H1 (cell line): Measurements from ENCODE around the gene SLC35F1. TPM values are rescaled to one million over a fixed set of nuclear protein-coding genes. Genes with fewer than 3 reads are reported as not detected.

Source experiments
- CTCF ChIA-PET: fragments of 300-600 bp; sonication (Branson Sonifier 250); formaldehyde crosslinking; loops from one replicate; lab custom pipeline; 2021; ENCODE audit not compliant: partially characterized antibody; lab: Charles Lee
- POLR2A ChIA-PET: fragments of 300-600 bp; sonication (Branson Sonifier 250); formaldehyde crosslinking; loops from one replicate; lab custom pipeline; 2021; ENCODE audit warnings: inconsistent platforms; ENCODE audit not compliant: partially characterized antibody; lab: Charles Lee
- DNase-seq, 2 experiments: peaks; one replicate each; pipeline versions ENCODE4 v3.0.0 to v3.0.0-alpha.2; 2010 to 2022; ENCODE audit warnings: low spot score in 2 of 2, low read depth in 1 of 2, mixed read lengths in 1 of 2
- FAIRE-seq: peaks from 2 replicates; lab custom pipeline; 2011; peaks lifted over from hg19 to GRCh38; lab: Jason Lieb, UNC
- H2AFZ ChIP-seq: 2 replicates; pipeline ENCODE4 v1.8.1; 2012; ENCODE audit warnings: low read length, inconsistent platforms
- H2AK5ac ChIP-seq: 2 replicates; pipeline ENCODE4 v1.6.1; 2013; ENCODE audit warnings: low read depth, low read length
- H2BK120ac ChIP-seq: replicated peaks from 2 replicates; pipeline ENCODE3; 2013; ENCODE audit warnings: low read depth, low read length, inconsistent platforms
- H2BK12ac ChIP-seq: 2 replicates; pipeline ENCODE4 v1.6.1; 2013; ENCODE audit warnings: low read depth, low read length
- H2BK15ac ChIP-seq: 2 replicates; pipeline ENCODE4 v1.6.1; 2013; ENCODE audit warnings: low read length
- H2BK20ac ChIP-seq: 2 replicates; pipeline ENCODE4 v1.6.1; 2013; ENCODE audit warnings: low read length
- H2BK5ac ChIP-seq: 2 replicates; pipeline ENCODE4 v1.6.1; 2013; ENCODE audit warnings: low read depth, low read length
- H3K14ac ChIP-seq: 2 replicates; pipeline ENCODE4 v1.6.1; 2013; ENCODE audit warnings: inconsistent platforms; ENCODE audit not compliant: insufficient read length
- H3K18ac ChIP-seq: 2 replicates; pipeline ENCODE4 v1.6.1; 2013; ENCODE audit warnings: low read length; ENCODE audit errors: extremely low read depth
- H3K23ac ChIP-seq: 2 replicates; pipeline ENCODE4 v1.6.1; 2013; ENCODE audit warnings: inconsistent platforms; ENCODE audit not compliant: insufficient read length
- H3K23me2 ChIP-seq: 2 replicates; pipeline ENCODE4 v1.6.1; 2013; ENCODE audit warnings: low read depth, low read length
- H3K27ac ChIP-seq: 2 replicates; pipeline ENCODE4 v1.6.1; 2011; ENCODE audit warnings: low read depth, low read length, inconsistent platforms
- H3K27me3 ChIP-seq, 4 experiments: replicated peaks in 1 of 4; 1 replicate in 1 of 4; 2 replicates in 3 of 4; pipeline versions ENCODE4 v1.6.1 to v1.8.1; 2011 to 2013; ENCODE audit warnings: low read length in 3 of 4, mild to moderate bottlenecking in 3 of 4, inconsistent platforms in 2 of 4, mixed read lengths in 2 of 4, moderate library complexity in 1 of 4; ENCODE audit not compliant: control insufficient read depth in 3 of 4, insufficient read depth in 3 of 4; ENCODE audit errors: extremely low read depth in 1 of 4
- H3K36me3 ChIP-seq, 4 experiments: 2 replicates each; pipeline versions ENCODE4 v1.6.1 to v1.8.1; 2011 to 2013; ENCODE audit warnings: mild to moderate bottlenecking in 4 of 4, low read length in 3 of 4, moderate library complexity in 2 of 4, control low read depth in 1 of 4, inconsistent platforms in 1 of 4; ENCODE audit not compliant: insufficient read depth in 4 of 4, control insufficient read depth in 2 of 4
- H3K4ac ChIP-seq: replicated peaks from 2 replicates; pipeline ENCODE3; 2013; ENCODE audit warnings: low read length, low read depth, mixed read lengths, inconsistent platforms; ENCODE audit not compliant: insufficient read length
- H3K4me1 ChIP-seq, 4 experiments: replicated peaks in 1 of 4; 1 replicate in 1 of 4; 2 replicates in 3 of 4; pipeline versions ENCODE4 v1.6.1 to v1.8.1; 2011 to 2013; ENCODE audit warnings: low read length in 3 of 4, inconsistent platforms in 2 of 4, mixed read lengths in 1 of 4; ENCODE audit not compliant: insufficient read depth in 4 of 4, control insufficient read depth in 3 of 4
- H3K4me2 ChIP-seq, 2 experiments: 2 replicates each; pipeline versions ENCODE4 v1.6.1 to v1.8.1; 2011 to 2013; ENCODE audit warnings: low read depth in 2 of 2, low read length in 2 of 2, control low read depth in 1 of 2, inconsistent platforms in 1 of 2, mild to moderate bottlenecking in 1 of 2; ENCODE audit not compliant: insufficient read depth in 1 of 2
- H3K4me3 ChIP-seq, 4 experiments: fragments of 200-600, 300-600 bp in 1 of 4; sonication (generic), shearing (Covaris generic), sonication (Bioruptor Twin) in 1 of 4; 2 replicates each; pipeline versions ENCODE4 v1.5.1 to v1.8.1; 2011 to 2016; ENCODE audit warnings: low read length in 4 of 4, low read depth in 3 of 4, control low read depth in 2 of 4, inconsistent platforms in 2 of 4, mild to moderate bottlenecking in 2 of 4, mixed read lengths in 1 of 4, moderate library complexity in 1 of 4; ENCODE audit not compliant: insufficient read depth in 2 of 4; ENCODE audit errors: extremely low read depth in 1 of 4
- H3K56ac ChIP-seq: replicated peaks from 2 replicates; pipeline ENCODE3; 2013; ENCODE audit warnings: low read depth, mild to moderate bottlenecking, mixed read lengths, low read length, inconsistent platforms; ENCODE audit not compliant: insufficient read length
- H3K79me1 ChIP-seq: 2 replicates; pipeline ENCODE4 v1.6.1; 2013; ENCODE audit warnings: low read depth, low read length, control low read depth
- H3K79me2 ChIP-seq, 2 experiments: 2 replicates each; pipeline versions ENCODE4 v1.6.1 to v1.8.1; 2012 to 2013; ENCODE audit warnings: low read length in 2 of 2, mild to moderate bottlenecking in 2 of 2, inconsistent platforms in 1 of 2; ENCODE audit not compliant: insufficient read depth in 2 of 2, control insufficient read depth in 1 of 2
- H3K9ac ChIP-seq, 4 experiments: replicated peaks in 1 of 4; 1 replicate in 1 of 4; 2 replicates in 3 of 4; pipeline versions ENCODE4 v1.6.1 to v1.8.1; 2011 to 2013; ENCODE audit warnings: low read depth in 3 of 4, low read length in 3 of 4, control low read depth in 2 of 4, mild to moderate bottlenecking in 2 of 4, moderate library complexity in 2 of 4, inconsistent platforms in 1 of 4; ENCODE audit errors: extremely low read depth in 1 of 4
- H3K9me3 ChIP-seq, 2 experiments: 2 replicates each; pipeline versions ENCODE4 v1.6.1 to v1.8.1; 2012 to 2013; ENCODE audit warnings: mild to moderate bottlenecking in 2 of 2, moderate library complexity in 2 of 2, control low read depth in 1 of 2, inconsistent platforms in 1 of 2, low read depth in 1 of 2, low read length in 1 of 2, mixed read lengths in 1 of 2; ENCODE audit not compliant: insufficient read depth in 2 of 2
- H4K20me1 ChIP-seq, 2 experiments: replicated peaks in 1 of 2; 2 replicates each; pipeline versions ENCODE3 to v1.8.1; 2011 to 2013; ENCODE audit warnings: inconsistent platforms in 2 of 2, low read length in 2 of 2, mild to moderate bottlenecking in 1 of 2; ENCODE audit not compliant: insufficient read depth in 2 of 2, control insufficient read depth in 1 of 2
- H4K5ac ChIP-seq: 2 replicates; pipeline ENCODE4 v1.6.1; 2013; ENCODE audit warnings: low read length, low read depth, mixed read lengths, inconsistent platforms; ENCODE audit not compliant: insufficient read length
- H4K8ac ChIP-seq: 2 replicates; pipeline ENCODE4 v1.8.0; 2013; ENCODE audit warnings: mild to moderate bottlenecking, moderate library complexity, low read length, inconsistent platforms; ENCODE audit not compliant: insufficient read depth; ENCODE audit errors: extremely low read depth
- H4K91ac ChIP-seq: replicated peaks from 2 replicates; pipeline ENCODE3; 2013; ENCODE audit warnings: low read length, mixed read lengths, inconsistent platforms; ENCODE audit not compliant: insufficient read length
- GTF2F1 ChIP-seq: IDR thresholded peaks from 2 replicates; pipeline ENCODE4 v1.6.1; 2012; ENCODE audit warnings: low read depth, low read length, improper control_type of control experiment, borderline replicate concordance
- JUND ChIP-seq: IDR thresholded peaks from 2 replicates; pipeline ENCODE4 v1.6.1; 2011; ENCODE audit warnings: mild to moderate bottlenecking, improper control_type of control experiment, low read length
- NANOG ChIP-seq: IDR thresholded peaks from 2 replicates; pipeline ENCODE4 v1.6.1; 2011; ENCODE audit warnings: low read length, low read depth, mild to moderate bottlenecking, inconsistent platforms; ENCODE audit not compliant: insufficient read depth, poor library complexity, severe bottlenecking
- SRF ChIP-seq: IDR thresholded peaks from 2 replicates; pipeline ENCODE4 v1.6.1; 2011; ENCODE audit warnings: mild to moderate bottlenecking, low read depth, low read length, moderate library complexity
- WGBS, 2 experiments: shearing (Covaris generic) in 1 of 2; methylation state at CpG; one replicate each; pipeline versions ENCODE4 v1.1.6 to v1.1.7; 2013 to 2015; ENCODE audit warnings: low lambda C conversion rate in 2 of 2, mixed read lengths in 2 of 2, inconsistent platforms in 1 of 2, low coverage in 1 of 2, missing lambda C conversion rate in 1 of 2; ENCODE audit not compliant: insufficient replicate concordance in 2 of 2, insufficient coverage in 1 of 2, insufficient read length in 1 of 2; ENCODE audit errors: extremely low coverage in 1 of 2, missing lambda C conversion rate in 1 of 2; 5-methylcytosine and 5-hydroxymethylcytosine counted together
- polyA plus RNA-seq, 7 experiments: library from polyadenylated mRNA; depleted of rRNA in 3 of 7; stranded (reverse) in 5 of 7; unstranded in 2 of 7; fragments of >200 nt in 5 of 7; fragments of 200-250 nt in 2 of 7; gene quantifications; 1 replicate in 5 of 7; 2 replicates in 1 of 7; 4 replicates in 1 of 7; pipeline versions ENCODE4 v1.2.1 to v1.2.3, GENCODE V29; 2011 to 2013; ENCODE audit warnings: missing spikeins in 2 of 7, mixed read lengths in 2 of 7
- total RNA-seq: library from RNA; stranded (reverse); fragmentation: NEBNext Ultra II Directional; extraction: Animal tissue kit (Norgen Biotek cat#: 25700); gene quantifications from 2 replicates; pipeline ENCODE4 v1.2.1, GENCODE V29; 2021

SLC35F1 gene
- total and polyA plus RNA-seq, 2 of the 8 experiments (the other 6 are each of a cell fraction or from before 2014, with no cell fraction given), result 7.0 to 10.0 TPM

DNA sequence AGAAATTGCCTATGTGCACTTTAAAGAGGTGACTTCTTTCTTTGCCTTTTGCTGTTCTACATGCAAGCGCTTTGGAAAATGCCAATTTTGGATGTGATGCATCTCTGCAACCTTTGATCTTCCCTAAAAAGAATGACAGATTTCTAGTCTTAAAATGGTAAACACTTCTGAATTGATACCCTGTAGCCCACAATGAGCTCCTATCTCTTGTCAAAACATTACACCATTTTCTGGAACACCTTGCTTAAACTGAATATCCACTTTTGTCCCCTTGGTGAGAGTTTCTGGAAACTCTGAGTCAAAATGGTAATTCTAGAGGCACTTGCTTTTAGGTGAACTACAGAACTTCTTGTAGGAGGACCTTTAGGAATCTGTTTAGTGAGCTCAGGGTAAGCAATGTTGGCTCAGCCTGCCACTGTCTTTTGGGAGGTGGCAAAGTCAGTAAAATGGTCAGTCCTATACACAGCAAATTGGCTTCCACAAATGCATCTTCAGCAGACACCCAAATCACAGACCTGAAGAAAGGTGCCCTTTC is 216.5 kb downstream of the SLC35F1 start:
- H4K8ac ChIP-seq, result no peak overlapping the region
- H2BK12ac ChIP-seq, result no peak overlapping the region
- FAIRE-seq (no peak), DNase-seq (no peak)
- H3K4ac ChIP-seq, result no peak overlapping the region
- H2AFZ ChIP-seq, result no peak overlapping the region
- no peak overlapping the region for H4K91ac ChIP-seq
- no peak overlapping the region for H2BK120ac ChIP-seq
- H4K5ac ChIP-seq, result no peak overlapping the region
- H3K36me3 ChIP-seq, result no peaks in the 10 kb centered on the region
- no peaks in the 10 kb centered on the region for H3K79me2 ChIP-seq
- WGBS, 2 experiments, result 100% methylated on average over 1 of the region's 1 CpG; no CpG with 5 or more reads in 1 of the 2 experiments
- H2AK5ac ChIP-seq, result no peak overlapping the region
- H3K9me3 ChIP-seq, result no peaks in the 10 kb centered on the region
- H3K56ac ChIP-seq, result no peak overlapping the region
- no peak overlapping the region for H2BK15ac ChIP-seq
- no peak overlapping the region for H3K14ac ChIP-seq
- H2BK20ac ChIP-seq, result no peak overlapping the region
- H3K27ac ChIP-seq, result no peak overlapping the region
- H3K23ac ChIP-seq, result no peak overlapping the region
- H2BK5ac ChIP-seq, result no peak overlapping the region
- H3K4me3 ChIP-seq, result no peak overlapping the region
- no peaks in the 10 kb centered on the region for H4K20me1 ChIP-seq
- H3K4me1 ChIP-seq, result no peaks in the 10 kb centered on the region; a peak in 1 of 7 replicates
- no peaks in the 10 kb centered on the region for H3K79me1 ChIP-seq
- H3K23me2 ChIP-seq, result no peaks in the 10 kb centered on the region
- H3K9ac ChIP-seq, result no peak overlapping the region
- no peak overlapping the region for H3K18ac ChIP-seq
- H3K27me3 ChIP-seq, result no peaks in the 10 kb centered on the region
- ChIA-PET POLR2A (no interaction called here), CTCF (interaction anchor here (0.6 kb wide), 1 partner anchor 803 kb away, joined by 3 read pairs; no protein-coding TSS in a partner anchor)
- H3K4me2 ChIP-seq, result no peak overlapping the region
- TF ChIP-seq GTF2F1, result no peak
- TF ChIP-seq SRF, result no peak
- no peak for TF ChIP-seq NANOG
- no peak for TF ChIP-seq JUND
